ENCODE data around the gene RNF115.

DNA sequence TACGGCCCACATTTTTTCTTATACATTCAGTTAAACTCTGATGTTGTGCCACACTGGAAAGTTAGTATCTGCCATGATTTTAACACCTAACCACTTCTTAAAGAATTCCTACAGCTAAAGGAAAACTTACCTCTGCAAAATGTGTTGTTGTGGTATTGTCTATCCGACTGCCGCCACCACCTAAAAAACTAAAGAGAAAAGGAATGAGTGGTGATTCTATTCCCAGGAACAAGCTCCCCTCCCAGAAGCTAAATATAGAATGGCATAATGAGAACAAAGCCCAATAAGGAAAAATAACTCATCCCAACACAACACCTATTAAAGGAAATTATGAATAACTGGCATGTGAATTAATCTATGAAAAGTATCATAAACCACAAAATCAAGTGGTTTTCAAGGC, 39.5 kb downstream of the RNF115 start:
- TF ChIP-seq, protein P1, sequence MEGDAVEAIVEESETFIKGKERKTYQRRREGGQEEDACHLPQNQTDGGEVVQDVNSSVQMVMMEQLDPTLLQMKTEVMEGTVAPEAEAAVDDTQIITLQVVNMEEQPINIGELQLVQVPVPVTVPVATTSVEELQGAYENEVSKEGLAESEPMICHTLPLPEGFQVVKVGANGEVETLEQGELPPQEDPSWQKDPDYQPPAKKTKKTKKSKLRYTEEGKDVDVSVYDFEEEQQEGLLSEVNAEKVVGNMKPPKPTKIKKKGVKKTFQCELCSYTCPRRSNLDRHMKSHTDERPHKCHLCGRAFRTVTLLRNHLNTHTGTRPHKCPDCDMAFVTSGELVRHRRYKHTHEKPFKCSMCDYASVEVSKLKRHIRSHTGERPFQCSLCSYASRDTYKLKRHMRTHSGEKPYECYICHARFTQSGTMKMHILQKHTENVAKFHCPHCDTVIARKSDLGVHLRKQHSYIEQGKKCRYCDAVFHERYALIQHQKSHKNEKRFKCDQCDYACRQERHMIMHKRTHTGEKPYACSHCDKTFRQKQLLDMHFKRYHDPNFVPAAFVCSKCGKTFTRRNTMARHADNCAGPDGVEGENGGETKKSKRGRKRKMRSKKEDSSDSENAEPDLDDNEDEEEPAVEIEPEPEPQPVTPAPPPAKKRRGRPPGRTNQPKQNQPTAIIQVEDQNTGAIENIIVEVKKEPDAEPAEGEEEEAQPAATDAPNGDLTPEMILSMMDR (IDR thresholded peaks at IDR 0.05 in 2 of 3, conservative IDR thresholded peaks at IDR 0.05 in 1 of 3; ENCODE audit: borderline replicate concordance in 1 of 3, insufficient read depth in 1 of 3, low read depth in 2 of 3, low read length in 2 of 3): no peak
- TF ChIP-seq YY1 (IDR thresholded peaks at IDR 0.05; ENCODE audit: extremely low read depth, insufficient replicate concordance, low read depth, low read length): no peak
- TF ChIP-seq POLR2AphosphoS5 (IDR thresholded peaks at IDR 0.05; ENCODE audit: low read depth, low read length): no peak
- TF ChIP-seq SIN3A (IDR thresholded peaks at IDR 0.05; ENCODE audit: low read depth): no peak
- no peak for TF ChIP-seq EZH2phosphoT487 (IDR thresholded peaks at IDR 0.05; ENCODE audit: borderline replicate concordance)
- TF ChIP-seq EZH2 (IDR thresholded peaks at IDR 0.05): no peak
- TF ChIP-seq, protein P2, sequence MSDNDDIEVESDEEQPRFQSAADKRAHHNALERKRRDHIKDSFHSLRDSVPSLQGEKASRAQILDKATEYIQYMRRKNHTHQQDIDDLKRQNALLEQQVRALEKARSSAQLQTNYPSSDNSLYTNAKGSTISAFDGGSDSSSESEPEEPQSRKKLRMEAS (IDR thresholded peaks at IDR 0.05): no peak
- no peak for TF ChIP-seq SP1 (IDR thresholded peaks at IDR 0.05; ENCODE audit: low read depth)
- no peak for TF ChIP-seq RAD21 (IDR thresholded peaks at IDR 0.05; ENCODE audit: low read depth)
- no peak for TF ChIP-seq POLR2A (IDR thresholded peaks at IDR 0.05; ENCODE audit: borderline replicate concordance, extremely low read depth, insufficient read depth, insufficient read length)

All from HCT116 (cell line).